ENCODE measurements around the gene SMC3. TPM values are rescaled to one million over a fixed set of nuclear protein-coding genes. Genes with fewer than 3 reads are reported as not detected.

The SMC3 gene
- total RNA-seq, 1 experiment from 2014 or later = 64.3 TPM

- Histone ChIP-seq H3K9me2 (ENCODE audit: insufficient read depth) (no peaks in the 10 kb centered on the region), H2AFZ (ENCODE audit: low read depth, low read length, poor library complexity, severe bottlenecking) (no peak overlapping the region), H3K9me3 (ENCODE audit: control insufficient read depth in 1 of 2, insufficient read depth in 1 of 2, low read depth in 1 of 2, low read length in 2 of 2) (no peaks in the 10 kb centered on the region), H3K36me3 (ENCODE audit: control insufficient read depth in 1 of 2, insufficient read depth in 2 of 2, low read length in 2 of 2) (no peaks in the 10 kb centered on the region), H3K79me2 (ENCODE audit: insufficient read depth, low read length) (no peaks in the 10 kb centered on the region), H3K27ac (ENCODE audit: low read depth, low read length) (no peak overlapping the region), H3K4me2 (ENCODE audit: low read length) (no peak overlapping the region), H3K4me3 (replicated peaks in 1 of 2; ENCODE audit: low read depth in 1 of 2, low read length in 2 of 2) (no peak overlapping the region), H3K4me1 (ENCODE audit: control insufficient read depth in 1 of 2, insufficient read depth in 2 of 2, low read length in 2 of 2) (peaks cover 0 to 3% of the 10 kb centered on the region in 2 experiments; a peak in 1 of 4 replicates), H3K27me3 (ENCODE audit: insufficient read depth, low read length) (no peaks in the 10 kb centered on the region), H4K20me1 (ENCODE audit: insufficient read depth) (no peaks in the 10 kb centered on the region), H3K9ac (ENCODE audit: low read length) (no peak overlapping the region)
- CTCF ChIA-PET = interaction anchor here (1.0 kb wide), 2 partner anchors 11 to 53 kb away, joined by 4 read pairs; no protein-coding TSS in a partner anchor
- no TSS peak for BruUV-seq (replicated peaks)
- POLR2A ChIA-PET = no interaction called here
- RAD21 ChIA-PET (ENCODE audit: low non-redundant PET in 1 of 2, low total read pairs in 2 of 2, uncharacterized antibody in 2 of 2, unreplicated experiment in 2 of 2) = no interaction called here
- DNase-seq (ENCODE audit: low read depth, low spot score) (no peak), ATAC-seq (no peak)
- intact Hi-C loops (cut with micrococcal nuclease) = no loop called here
- TF ChIP-seq ZNF274 (IDR thresholded peaks at IDR 0.05; ENCODE audit: low read depth, low read length) = no peak
- TF ChIP-seq ATF3 (IDR thresholded peaks at IDR 0.05) = no peak
- no peak for TF ChIP-seq FOSL1 (IDR thresholded peaks at IDR 0.05; ENCODE audit: low read depth)
- no peak for TF ChIP-seq JUND (IDR thresholded peaks at IDR 0.05)
- no peak for TF ChIP-seq EZH2phosphoT487 (IDR thresholded peaks at IDR 0.05; ENCODE audit: borderline replicate concordance)
- TF ChIP-seq TCF7L2 (IDR thresholded peaks at IDR 0.05; ENCODE audit: borderline replicate concordance, extremely low read depth, insufficient read depth, insufficient read length) = no peak
- TF ChIP-seq CBX3 (IDR thresholded peaks at IDR 0.05; ENCODE audit: low read depth) = no peak
- no peak for TF ChIP-seq EGR1 (IDR thresholded peaks at IDR 0.05; ENCODE audit: low read depth)
- no peak for TF ChIP-seq SIN3A (IDR thresholded peaks at IDR 0.05; ENCODE audit: low read depth)
- TF ChIP-seq ELF1 (IDR thresholded peaks at IDR 0.05; ENCODE audit: borderline replicate concordance, low read depth) = no peak
- no peak for TF ChIP-seq CEBPB (IDR thresholded peaks at IDR 0.05; ENCODE audit: low read depth)
These were observed 9.5 kb upstream of the SMC3 start for GRCh38 chr10:110558041-110558440.

- no peak overlapping the region for H3K4me3 ChIP-seq (replicated peaks in 1 of 2; ENCODE audit: low read depth in 1 of 2, low read length in 2 of 2)
- H3K36me3 ChIP-seq (ENCODE audit: control insufficient read depth in 1 of 2, insufficient read depth in 2 of 2, low read length in 2 of 2) = no peaks in the 10 kb centered on the region
- peaks cover 0 to 3% of the 10 kb centered on the region in 2 experiments; a peak in 1 of 4 replicates for H3K4me1 ChIP-seq (ENCODE audit: control insufficient read depth in 1 of 2, insufficient read depth in 2 of 2, low read length in 2 of 2)
- intact Hi-C loops (cut with micrococcal nuclease) = no loop called here
- DNase-seq (ENCODE audit: low read depth, low spot score) (no peak), ATAC-seq (no peak)
- H4K20me1 ChIP-seq (ENCODE audit: insufficient read depth) = no peaks in the 10 kb centered on the region
- no peaks in the 10 kb centered on the region for H3K9me3 ChIP-seq (ENCODE audit: control insufficient read depth in 1 of 2, insufficient read depth in 1 of 2, low read depth in 1 of 2, low read length in 2 of 2)
- H3K27ac ChIP-seq (ENCODE audit: low read depth, low read length) = no peak overlapping the region
- H2AFZ ChIP-seq (ENCODE audit: low read depth, low read length, poor library complexity, severe bottlenecking) = no peak overlapping the region
- CTCF ChIA-PET = interaction anchor here (1.1 kb wide), 1 partner anchor 16 kb away, joined by 3 read pairs; no protein-coding TSS in a partner anchor
- POLR2A ChIA-PET = no interaction called here
- no peak overlapping the region for H3K9ac ChIP-seq (ENCODE audit: low read length)
- no peaks in the 10 kb centered on the region for H3K79me2 ChIP-seq (ENCODE audit: insufficient read depth, low read length)
- RAD21 ChIA-PET (ENCODE audit: low non-redundant PET in 1 of 2, low total read pairs in 2 of 2, uncharacterized antibody in 2 of 2, unreplicated experiment in 2 of 2) = no interaction called here
- H3K4me2 ChIP-seq (ENCODE audit: low read length) = no peak overlapping the region
- no peaks in the 10 kb centered on the region for H3K9me2 ChIP-seq (ENCODE audit: insufficient read depth)
- TF ChIP-seq JUND (IDR thresholded peaks at IDR 0.05) (no peak), SIN3A (IDR thresholded peaks at IDR 0.05; ENCODE audit: low read depth) (no peak), EZH2phosphoT487 (IDR thresholded peaks at IDR 0.05; ENCODE audit: borderline replicate concordance) (no peak), POLR2AphosphoS5 (IDR thresholded peaks at IDR 0.05; ENCODE audit: low read depth, low read length) (no peak), ZNF274 (IDR thresholded peaks at IDR 0.05; ENCODE audit: low read depth, low read length) (no peak), ATF3 (IDR thresholded peaks at IDR 0.05) (no peak), EZH2 (IDR thresholded peaks at IDR 0.05) (no peak), ELF1 (IDR thresholded peaks at IDR 0.05; ENCODE audit: borderline replicate concordance, low read depth) (no peak), EGR1 (IDR thresholded peaks at IDR 0.05; ENCODE audit: low read depth) (no peak), ZFX (IDR thresholded peaks at IDR 0.05) (no peak), FOSL1 (IDR thresholded peaks at IDR 0.05; ENCODE audit: low read depth) (no peak), SP1 (IDR thresholded peaks at IDR 0.05; ENCODE audit: low read depth) (no peak), MAX (IDR thresholded peaks at IDR 0.05) (no peak), RAD21 (IDR thresholded peaks at IDR 0.05; ENCODE audit: low read depth) (no peak), POLR2A (IDR thresholded peaks at IDR 0.05; ENCODE audit: borderline replicate concordance, extremely low read depth, insufficient read depth, insufficient read length) (no peak), CTCF (IDR thresholded peaks at IDR 0.05 in 2 of 3, conservative IDR thresholded peaks at IDR 0.05 in 1 of 3; ENCODE audit: borderline replicate concordance in 1 of 3, insufficient read depth in 1 of 3, low read depth in 2 of 3, low read length in 2 of 3) (no peak), TCF7L2 (IDR thresholded peaks at IDR 0.05; ENCODE audit: borderline replicate concordance, extremely low read depth, insufficient read depth, insufficient read length) (no peak)
- no TSS peak for BruUV-seq (replicated peaks)
- H3K27me3 ChIP-seq (ENCODE audit: insufficient read depth, low read length) = no peaks in the 10 kb centered on the region
These were observed 7.5 kb upstream of the SMC3 start for GRCh38 chr10:110560012-110560411.

All from HCT116 (cell line).